ENCODE results near the gene ITPR3.

Gene ITPR3

GRCh38 chr6:33725891-33726673 is 105.0 kb downstream of the ITPR3 start:
- no peak for DNase-seq (ENCODE audit: extremely low spot score)
- CTCF ChIA-PET, result interaction anchor here (0.7 to 1.3 kb wide), 2 partner anchors 15 to 25 kb away, joined by 3 to 5 read pairs; partner anchors contain the start of gene UQCC2
- TF ChIP-seq CTCF (IDR thresholded peaks at IDR 0.05; ENCODE audit: control extremely low read depth, extremely low read depth, low read depth, missing control alignments), result no peak
- POLR2A ChIA-PET, result no interaction called here

- no peak for DNase-seq (ENCODE audit: extremely low spot score)
- ChIA-PET POLR2A (no interaction called here), CTCF (interaction anchor here (0.8 to 1.3 kb wide), 2 partner anchors 15 to 26 kb away, joined by 3 read pairs; partner anchors contain the start of gene UQCC2)
- no peak for TF ChIP-seq CTCF (IDR thresholded peaks at IDR 0.05; ENCODE audit: control extremely low read depth, extremely low read depth, low read depth, missing control alignments)
Measured at GRCh38 chr6:33726696-33727095, 105.6 kb downstream of the ITPR3 start.

GRCh38 chr6:33727126-33727525 is 106.0 kb downstream of the ITPR3 start:
- DNase-seq (ENCODE audit: extremely low spot score), result no peak
- TF ChIP-seq CTCF (IDR thresholded peaks at IDR 0.05; ENCODE audit: control extremely low read depth, extremely low read depth, low read depth, missing control alignments), result no peak
- ChIA-PET CTCF (interaction anchor here (0.8 to 1.1 kb wide), 2 partner anchors 16 to 26 kb away, joined by 3 read pairs; partner anchors contain the start of gene UQCC2), POLR2A (no interaction called here)

GRCh38 chr6:33727932-33728331 is 106.8 kb downstream of the ITPR3 start:
- no peak for TF ChIP-seq CTCF (IDR thresholded peaks at IDR 0.05; ENCODE audit: control extremely low read depth, extremely low read depth, low read depth, missing control alignments)
- CTCF ChIA-PET, result interaction anchor here (1.1 kb wide), 1 partner anchor 27 kb away, joined by 3 read pairs; no protein-coding TSS in a partner anchor

DNA sequence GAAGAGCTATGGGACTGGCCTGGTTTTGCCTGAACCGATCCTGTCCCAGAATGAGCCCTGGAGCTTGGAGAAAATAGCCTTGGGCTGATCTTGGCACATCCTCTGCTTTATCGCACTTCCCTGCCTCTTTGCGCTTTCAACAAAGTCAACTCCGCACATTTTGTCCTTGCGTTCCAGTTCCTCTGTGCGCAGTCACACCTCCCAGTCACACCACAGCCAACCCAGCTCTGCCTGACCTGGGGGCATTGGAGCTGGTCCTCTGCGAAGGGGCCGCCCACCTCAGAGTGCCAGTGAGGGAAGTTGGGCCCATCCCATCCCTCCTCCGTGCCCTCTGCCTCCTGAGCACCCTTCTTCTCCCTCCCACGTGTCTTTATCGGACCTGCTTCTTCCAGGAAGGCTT is 107.3 kb downstream of the ITPR3 start:
- CTCF ChIA-PET, result interaction anchor here (1.1 kb wide), 1 partner anchor 28 kb away, joined by 3 read pairs; no protein-coding TSS in a partner anchor
- TF ChIP-seq CTCF (IDR thresholded peaks at IDR 0.05; ENCODE audit: control extremely low read depth, extremely low read depth, low read depth, missing control alignments), result no peak
- DNase-seq (ENCODE audit: extremely low spot score), result no peak
- POLR2A ChIA-PET, result no interaction called here

More at GRCh38 chr6:33727932-33728331, 106.8 kb downstream of the ITPR3 start:
- no peak for DNase-seq (ENCODE audit: extremely low spot score)
- POLR2A ChIA-PET, result no interaction called here

DNA sequence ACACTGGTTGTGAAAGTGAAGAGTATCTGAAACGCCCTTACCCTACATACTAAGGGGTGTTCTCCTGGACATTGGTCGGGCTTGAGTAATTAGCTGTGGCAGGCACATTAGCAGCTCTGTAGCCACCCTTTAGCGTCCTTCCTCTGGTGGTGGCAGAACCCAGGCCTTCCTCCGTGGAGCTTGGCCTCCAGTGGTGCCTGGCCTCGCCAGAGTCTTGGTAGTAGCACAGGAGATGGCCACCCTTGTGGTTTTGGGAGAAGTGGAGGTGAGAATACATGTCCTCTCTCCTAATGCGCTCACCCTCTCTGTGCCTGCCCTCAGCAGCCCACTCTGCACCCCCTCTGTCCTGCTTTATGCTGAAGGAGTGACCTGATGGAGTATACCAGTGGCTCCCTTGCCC is 107.9 kb downstream of the ITPR3 start:
- TF ChIP-seq CTCF (IDR thresholded peaks at IDR 0.05; ENCODE audit: control extremely low read depth, extremely low read depth, low read depth, missing control alignments), result no peak
- no peak for DNase-seq (ENCODE audit: extremely low spot score)
- POLR2A ChIA-PET, result no interaction called here
- CTCF ChIA-PET, result no interaction called here

Data from GM10248 (cell line).